ENCODE measurements around the gene CAMTA1.

- TF ChIP-seq POLR2A (IDR thresholded peaks at IDR 0.05) (no peak), CTCF (IDR thresholded peaks at IDR 0.05) (no peak), POLR2AphosphoS5 (IDR thresholded peaks at IDR 0.05) (no peak)
Measured at GRCh38 chr1:7811476-7811875, 1026.2 kb downstream of the CAMTA1 start.

All from prostate gland (tissue), 2 donors.